SIG-M5 treated with dmso at 0.1 percent for 504 hours (cell line): Measurements from ENCODE around the gene CLTC.
A peak's percentile ranks its signal among the peaks of the same experiment; 100 is the strongest.

Experiments used
- DNase-seq: peaks from one replicate; lab custom pipeline; 2025; ENCODE audit not compliant: unreplicated experiment; lab: John Stamatoyannopoulos, UW

The CLTC gene

GRCh38 chr17:59723041-59723440 lies 103.3 kb downstream of the CLTC start:
- DNase-seq, result no peak

DNA sequence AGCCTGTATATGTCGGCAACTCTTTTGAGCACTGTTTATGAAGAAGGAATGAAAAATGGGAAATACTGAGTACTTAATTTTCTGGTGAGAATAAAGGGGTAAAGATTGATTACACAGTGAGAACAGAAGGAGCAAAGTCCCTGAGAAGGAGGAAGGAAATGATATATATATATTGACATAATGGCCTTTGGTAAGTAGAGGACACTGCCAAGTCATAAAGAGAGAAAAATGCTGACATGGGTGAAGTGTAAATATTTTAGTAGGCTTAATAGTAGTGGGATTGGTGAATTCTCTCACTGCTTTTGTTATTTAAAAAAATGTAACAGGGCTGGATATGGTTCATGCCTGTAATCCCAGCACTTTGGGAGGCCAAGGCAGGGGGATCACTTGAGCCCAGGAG lies 103.9 kb downstream of the CLTC start:
- no peak for DNase-seq

GRCh38 chr17:59725691-59726090 lies 106.0 kb downstream of the CLTC start:
- DNase-seq, result peak; percentile 93

GRCh38 chr17:59727817-59728533 lies 108.3 kb downstream of the CLTC start:
- no peak for DNase-seq

- DNase-seq, result no peak
These were observed 110.7 kb downstream of the CLTC start for GRCh38 chr17:59730268-59730834.

DNA sequence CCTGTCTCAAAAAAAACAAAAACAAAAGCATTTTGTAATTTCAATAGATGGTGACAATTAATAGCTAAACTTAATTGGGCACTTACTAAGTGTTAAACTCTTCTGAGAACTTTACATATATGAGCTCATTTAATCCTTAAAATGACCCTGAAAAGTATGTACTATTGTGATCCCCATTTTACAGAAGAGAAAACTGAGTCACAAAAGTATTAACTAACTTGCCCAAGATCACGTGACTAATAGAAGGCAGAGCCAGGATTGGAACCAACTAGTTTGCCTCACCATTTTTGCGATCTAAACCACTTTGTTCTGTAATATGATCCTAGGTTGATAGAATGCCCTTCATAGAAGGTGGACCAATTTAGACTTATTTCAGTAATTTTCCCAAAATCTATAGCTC lies 114.0 kb downstream of the CLTC start:
- DNase-seq, result no peak

DNA sequence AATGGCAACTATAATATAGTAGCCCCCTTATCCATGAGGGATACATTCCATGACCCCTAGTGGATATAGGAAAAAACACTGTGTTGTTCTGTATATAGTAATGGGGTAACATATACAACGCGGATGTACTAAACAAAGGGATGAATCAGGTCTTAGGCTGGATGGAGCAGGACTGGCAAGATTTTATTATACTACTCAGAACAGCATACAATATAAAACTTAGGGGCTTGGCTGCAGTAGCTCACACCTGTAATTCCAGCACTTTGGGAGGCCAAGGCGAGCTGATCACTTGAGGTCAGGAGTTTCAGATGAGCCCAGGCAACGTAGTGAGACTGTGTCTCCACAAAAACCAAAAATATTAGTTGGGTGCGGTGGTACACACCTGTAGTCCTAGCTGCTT lies 114.5 kb downstream of the CLTC start:
- DNase-seq, result no peak

DNA sequence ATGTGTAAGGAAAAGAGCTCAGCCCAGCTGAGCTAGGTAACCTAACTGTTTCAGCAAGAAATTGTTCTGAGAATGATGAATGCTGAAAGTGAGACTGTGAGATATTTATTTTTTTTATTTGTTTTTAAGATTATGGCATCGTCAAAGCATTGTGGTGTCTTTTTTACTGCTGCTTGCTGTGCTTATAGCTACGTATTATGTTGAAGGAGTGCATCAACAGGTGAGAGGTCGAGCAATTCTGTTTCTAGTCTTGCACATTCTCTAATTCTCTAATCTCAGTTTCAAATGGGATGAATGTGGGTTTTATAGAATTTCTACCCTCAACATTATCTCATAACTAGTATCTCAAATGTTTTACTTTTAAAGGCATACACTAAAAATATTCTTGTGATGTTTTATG lies 117.6 kb downstream of the CLTC start:
- DNase-seq, result no peak

DNA sequence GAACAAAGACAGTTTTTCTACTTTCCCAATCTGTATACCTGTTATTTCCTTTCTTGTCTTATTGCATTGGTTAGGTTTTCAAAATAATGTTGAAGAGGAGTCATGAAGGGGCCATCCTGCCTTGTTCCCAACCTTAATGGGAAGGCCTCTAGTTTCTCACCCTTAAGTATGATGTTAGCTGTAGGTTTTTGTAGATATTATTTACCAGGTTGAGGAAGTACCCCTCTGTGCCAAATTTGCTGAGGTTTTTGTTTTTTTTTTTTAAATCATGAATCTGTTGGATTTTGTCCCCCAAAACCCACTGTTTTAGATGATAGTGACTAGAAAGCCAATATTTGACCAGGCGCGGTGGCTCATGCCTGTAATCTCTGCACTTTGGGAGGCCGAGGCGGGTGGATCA lies 124.1 kb downstream of the CLTC start:
- no peak for DNase-seq

GRCh38 chr17:59745040-59745439 lies 125.3 kb downstream of the CLTC start:
- DNase-seq, result no peak
